Activated T-cell treated with anti-CD3 and anti-CD28 coated beads, Interleukin-2, amount 50 U/mL, for 72 hours (primary cell): Measurements from ENCODE around the gene HSP90B1. TPM values are rescaled to one million over a fixed set of nuclear protein-coding genes. Genes with fewer than 3 reads are reported as not detected.

Experiments used
- total RNA-seq, 2 donors: library from RNA; stranded (reverse); gene quantifications; one replicate each; pipeline ENCODE4 v1.2.3, GENCODE V29; 2022

HSP90B1 gene
- total RNA-seq, 2 donors from 2014 or later: 416 to 532 TPM

Other genes with a start within 250 kb of the HSP90B1 start
- gene NT5DC3, start 89.2 kb upstream of the HSP90B1 start, total RNA-seq: 1 to 10 TPM; 5.6 to 8.0 TPM
- gene TDG, start 35.5 kb downstream of the HSP90B1 start, total RNA-seq: 10 to 100 TPM; 24.9 to 28.8 TPM
- under 1 TPM; 0.23 to 0.36 TPM for gene GLT8D2, start 119.8 kb downstream of the HSP90B1 start, total RNA-seq
- 10 to 100 TPM; 11.0 TPM for gene HCFC2, start 134.1 kb downstream of the HSP90B1 start, total RNA-seq
- 10 to 100 TPM; 30.2 to 30.8 TPM for gene NFYB, start 207.8 kb downstream of the HSP90B1 start, total RNA-seq